NCI-H82 treated with DMSO at 0.1 percent for 48 hours (cell line): ENCODE measurements around the gene DGAT2L6.
A peak's percentile ranks its signal among the peaks of the same experiment; 100 is the strongest.

Experiments
- DNase-seq: peaks from one replicate; lab custom pipeline; 2025; ENCODE audit not compliant: unreplicated experiment; lab: John Stamatoyannopoulos, UW

DGAT2L6 gene

GRCh38 chrX:70176938-70177533 is at the start of gene DGAT2L6:
DGAT2L6 (plus strand) TSS chrX:70177483; CDS start chrX:70177583, 100 bp downstream.
- DNase-seq: peak; percentile 65

DNA sequence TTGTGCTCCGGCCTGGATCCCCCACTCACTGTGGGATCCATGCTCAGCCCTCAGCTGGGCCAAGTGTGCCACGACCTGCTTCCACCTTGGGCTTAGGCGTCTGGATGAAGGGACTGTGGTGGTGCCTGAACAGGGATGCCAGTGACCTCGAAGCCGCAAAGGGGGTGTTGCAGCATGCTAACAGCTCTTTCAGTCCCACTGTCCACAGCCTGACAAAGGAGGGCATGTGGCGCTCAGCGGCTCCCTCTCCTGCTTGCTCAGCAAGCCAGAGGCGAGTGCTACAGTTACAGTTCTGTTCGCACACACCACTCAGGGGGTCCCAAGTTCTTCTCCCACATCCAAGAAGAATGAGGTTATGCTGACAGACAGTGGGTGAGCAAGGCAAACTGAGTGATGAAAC is 49.2 kb upstream of the DGAT2L6 start:
- DNase-seq: no peak

DNA sequence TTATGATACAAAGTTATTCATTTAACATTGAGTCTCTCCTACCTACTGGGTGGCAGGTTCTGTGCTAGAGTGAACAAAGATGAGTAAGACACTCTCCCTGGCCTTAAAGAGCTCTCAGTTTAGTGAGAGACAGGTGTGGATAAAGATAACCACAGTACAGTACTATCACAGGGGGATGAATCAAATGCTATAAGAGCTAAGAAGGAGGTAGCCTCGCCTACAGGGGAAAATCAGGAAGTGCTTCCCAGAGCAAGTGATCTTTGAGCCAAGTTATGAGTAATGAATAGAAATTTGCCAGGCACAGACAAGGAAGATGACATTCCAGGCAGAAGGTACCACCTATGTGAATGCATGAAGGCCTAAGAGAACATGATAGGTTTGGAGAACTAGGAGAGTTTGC is 47.5 kb upstream of the DGAT2L6 start:
- no peak for DNase-seq

DNA sequence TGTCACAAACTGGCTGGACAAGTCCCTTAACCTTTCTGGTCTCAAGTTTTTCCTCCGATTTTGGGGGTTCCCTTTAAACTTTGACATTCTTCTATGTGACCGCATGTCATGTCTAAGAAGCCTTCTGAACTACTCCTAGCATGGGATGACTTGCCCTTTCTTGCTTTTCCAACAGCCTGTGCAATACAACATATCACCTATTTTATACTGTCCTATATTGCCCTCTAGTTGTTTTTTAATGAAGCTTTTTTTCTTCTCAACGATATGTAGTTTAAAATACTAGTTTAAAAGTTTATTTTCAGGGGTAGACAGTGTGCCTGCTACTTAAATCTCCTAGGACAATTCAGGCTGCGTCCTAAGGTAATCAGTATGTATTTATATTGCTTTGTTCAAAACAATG is 45.1 kb upstream of the DGAT2L6 start:
- DNase-seq: no peak

- DNase-seq: no peak
Observed at GRCh38 chrX:70132877-70133302, 44.4 kb upstream of the DGAT2L6 start.

DNA sequence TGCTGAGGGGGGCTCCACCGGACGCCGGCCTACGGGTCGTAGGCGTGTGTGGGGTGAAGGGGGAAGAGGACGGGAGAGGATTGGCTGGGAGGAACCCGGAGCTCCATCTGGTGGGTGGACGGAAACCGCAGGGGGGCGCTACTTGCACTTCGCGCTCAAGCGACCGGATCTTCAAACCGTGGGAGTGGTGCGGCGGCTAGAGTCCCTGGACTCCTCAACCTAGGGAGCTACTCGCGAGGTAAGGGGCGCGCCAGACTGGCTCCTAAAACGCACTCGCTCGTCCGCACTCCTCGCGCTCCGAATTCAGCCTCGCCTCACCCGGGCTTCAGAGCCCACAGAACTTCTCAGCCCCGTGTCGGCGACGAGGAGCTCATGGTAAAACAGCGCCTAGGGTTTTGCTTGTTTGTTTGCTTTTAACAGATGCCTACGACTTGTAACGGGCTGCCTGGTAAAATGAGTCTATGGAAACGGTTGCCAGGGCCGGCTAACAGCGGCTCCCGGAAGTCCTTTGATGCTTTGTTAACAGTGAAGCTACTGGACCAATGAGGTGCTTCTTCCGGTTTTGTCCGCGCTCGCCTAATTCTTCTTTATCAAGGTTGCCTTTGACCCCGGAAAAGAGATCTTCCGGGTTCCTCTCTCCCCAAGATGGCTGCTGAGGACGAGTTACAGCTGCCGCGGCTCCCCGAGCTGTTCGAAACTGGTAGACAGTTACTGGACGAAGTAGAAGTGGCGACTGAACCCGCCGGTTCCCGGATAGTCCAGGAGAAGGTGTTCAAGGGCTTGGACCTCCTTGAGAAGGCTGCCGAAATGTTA is 43.8 kb upstream of the DGAT2L6 start, which contains the start of gene IGBP1:
IGBP1 (plus strand) TSS at position 145 of the 813 bp plus-strand sequence; CDS start at position 646, 501 bp downstream.
- DNase-seq: peak; percentile 86

- DNase-seq: no peak
Observed at GRCh38 chrX:70134116-70134477, 43.2 kb upstream of the DGAT2L6 start.

DNA sequence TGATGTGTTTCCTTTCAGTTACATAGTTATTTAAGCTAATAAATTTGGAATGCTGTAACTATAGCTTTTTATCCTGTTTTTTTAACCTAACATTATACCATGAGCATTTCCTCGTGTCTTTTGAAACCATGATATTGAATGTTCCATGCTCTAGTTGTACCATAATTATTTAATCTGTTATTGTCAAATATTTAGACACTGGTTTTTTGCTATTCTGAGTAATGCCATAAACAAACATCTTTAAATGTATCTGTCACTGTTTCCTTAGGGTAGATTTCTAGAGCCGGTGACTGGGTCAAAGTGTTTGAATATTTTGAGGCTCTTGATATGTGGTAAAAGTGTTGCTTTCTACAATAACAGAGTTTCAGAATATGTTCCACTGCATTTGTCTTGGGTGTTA is 38.7 kb upstream of the DGAT2L6 start:
- no peak for DNase-seq

- no peak for DNase-seq
Observed at GRCh38 chrX:70139736-70140135, 37.5 kb upstream of the DGAT2L6 start.

DNA sequence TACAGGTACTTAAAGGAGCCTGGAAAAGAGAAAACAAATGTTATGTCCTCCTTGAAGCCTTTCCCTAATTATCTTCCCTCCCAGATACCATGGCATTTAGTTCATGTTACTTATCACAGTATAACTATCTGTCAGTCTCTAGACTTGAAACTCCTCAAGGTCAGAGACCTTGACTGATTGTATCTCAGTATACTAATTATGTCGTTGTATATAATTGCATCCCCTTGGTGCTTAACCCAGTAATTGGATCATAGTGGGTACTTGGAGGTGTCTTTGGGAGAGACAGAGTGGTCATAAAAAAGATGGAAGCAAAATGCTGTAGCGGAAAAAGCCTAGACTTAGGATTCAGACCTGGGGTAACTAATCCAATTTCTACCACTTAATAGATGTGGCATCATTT is 35.9 kb upstream of the DGAT2L6 start:
- DNase-seq: peak; percentile 97

DNA sequence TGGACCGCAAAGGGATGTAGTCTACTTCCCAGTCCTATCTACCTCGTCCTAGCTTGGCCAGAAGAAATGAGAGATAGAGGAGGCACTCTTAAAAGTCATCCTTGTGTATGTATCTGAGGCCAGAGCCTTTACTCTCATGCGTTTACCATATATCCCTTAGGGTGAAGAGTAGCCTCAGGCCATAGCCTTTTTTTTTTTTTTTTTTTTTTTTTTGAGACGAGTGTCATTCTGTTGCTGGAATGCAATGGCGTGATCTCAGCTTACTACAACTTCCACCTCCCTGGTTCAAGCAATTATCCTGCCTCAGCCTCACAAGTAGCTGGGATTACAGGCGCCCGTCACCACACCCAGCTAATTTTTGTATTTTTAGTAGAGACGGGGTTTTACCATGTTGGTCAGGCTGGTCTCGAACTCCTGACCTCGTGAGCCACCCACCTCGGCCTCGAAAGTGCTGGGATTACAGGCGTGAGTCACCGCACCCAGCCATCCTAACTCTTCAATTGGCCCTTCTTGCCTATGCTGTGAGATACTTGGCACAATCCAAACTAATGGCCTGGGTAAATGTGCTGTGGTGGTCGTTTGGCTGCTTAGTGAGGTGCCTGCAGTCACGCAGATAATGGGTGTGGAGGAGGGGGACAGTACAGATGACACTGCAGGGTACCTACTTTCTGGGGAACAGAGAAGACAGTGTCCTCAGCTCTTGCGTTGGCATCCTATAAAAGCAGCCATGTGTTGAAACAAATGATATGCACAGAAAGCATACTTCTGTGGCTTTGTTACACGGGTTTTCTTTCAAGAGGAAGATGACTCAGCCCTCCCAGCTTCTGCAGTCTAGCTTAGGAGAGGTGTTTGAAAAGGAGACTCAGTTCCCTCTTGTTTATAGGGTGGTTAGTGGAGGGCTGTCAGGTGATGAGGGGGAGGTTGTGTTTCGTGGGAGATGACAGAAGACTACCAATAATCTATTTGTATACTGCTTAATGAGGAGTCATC is 10.4 kb upstream of the DGAT2L6 start:
- DNase-seq: no peak

GRCh38 chrX:70168238-70169188 is 8.8 kb upstream of the DGAT2L6 start:
- peak; percentile 73 for DNase-seq

- DNase-seq: no peak
Observed at GRCh38 chrX:70169281-70169680, 8.0 kb upstream of the DGAT2L6 start.

DNA sequence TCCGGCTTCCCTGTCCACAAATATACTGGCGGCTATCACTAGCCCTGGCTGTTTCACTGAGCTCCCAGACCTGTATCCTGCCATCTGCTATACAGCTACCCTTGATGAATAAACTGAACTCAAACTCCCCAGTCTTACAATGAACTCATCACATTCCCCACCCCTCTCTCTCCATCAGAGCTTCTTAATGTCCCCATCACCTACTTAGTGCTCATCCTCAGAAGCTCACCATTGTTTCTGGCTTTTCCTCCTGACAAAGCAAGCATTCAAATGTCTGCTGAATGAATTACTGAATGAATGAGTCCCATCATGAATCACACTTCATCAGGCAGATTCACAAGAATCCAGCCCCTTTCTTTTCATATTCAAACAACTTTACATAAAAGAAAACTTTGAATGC is 5.7 kb upstream of the DGAT2L6 start:
- peak; percentile 8 for DNase-seq

GRCh38 chrX:70172221-70172620 is 5.1 kb upstream of the DGAT2L6 start:
- DNase-seq: no peak

DNA sequence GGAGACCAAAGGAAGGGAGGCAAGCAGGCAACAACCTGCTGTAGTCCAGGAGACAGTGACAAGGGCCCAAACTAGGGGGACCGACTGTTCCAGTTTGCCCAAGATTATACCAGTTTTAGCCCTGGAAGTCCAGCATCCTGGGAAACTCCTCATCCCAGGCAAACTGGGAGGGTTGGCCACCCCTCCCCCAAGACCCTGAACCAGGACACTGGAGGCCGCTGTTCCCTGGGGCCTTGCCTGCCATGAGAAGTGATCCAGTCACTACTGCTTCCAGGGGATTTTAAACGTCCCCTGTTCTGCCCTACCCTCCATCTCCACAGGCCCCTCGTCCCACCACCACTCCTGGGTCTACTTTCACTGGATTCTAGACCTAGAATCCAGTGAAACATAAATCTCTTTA is 4.3 kb upstream of the DGAT2L6 start:
- no peak for DNase-seq

DNA sequence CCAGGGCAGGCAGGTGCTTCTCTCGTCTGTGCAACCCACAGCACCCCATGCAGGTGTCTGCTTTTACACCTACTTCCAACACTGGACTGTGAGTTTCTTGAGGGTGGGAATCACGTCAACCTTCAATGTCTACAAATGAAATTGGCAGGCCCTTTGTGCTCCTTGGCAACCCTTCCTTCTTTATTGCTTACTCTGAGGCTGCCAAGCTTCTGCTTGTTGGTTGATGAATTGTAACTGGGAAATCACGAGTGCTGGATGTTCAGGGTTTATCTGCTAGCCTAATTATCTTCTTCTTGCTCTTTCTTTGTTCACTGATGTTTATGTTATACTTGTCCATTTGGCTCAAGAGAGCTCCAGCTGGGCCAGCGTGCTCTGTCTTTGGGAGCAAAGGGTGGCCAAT is 2.5 kb upstream of the DGAT2L6 start:
- DNase-seq: no peak

GRCh38 chrX:70175338-70175737 is 1.9 kb upstream of the DGAT2L6 start:
- no peak for DNase-seq

DNA sequence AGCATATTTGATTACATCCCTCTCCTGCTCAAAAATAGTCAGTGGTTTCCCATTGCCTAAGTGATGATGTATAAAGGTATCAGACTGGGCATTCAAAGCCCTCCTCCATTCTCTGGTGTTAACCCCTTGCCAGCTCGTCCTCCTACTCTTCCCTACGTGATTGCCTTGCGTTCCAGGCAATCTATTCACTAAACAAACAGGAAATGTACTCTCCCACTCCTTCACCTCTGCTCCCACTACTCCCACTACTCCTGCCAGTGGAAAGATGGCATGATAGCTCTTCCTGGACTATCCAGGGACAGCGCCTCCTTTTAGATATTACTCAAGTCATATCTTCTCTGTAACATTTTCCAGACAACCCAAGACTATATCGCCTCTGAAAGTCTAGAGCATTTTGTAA is 5.8 kb downstream of the DGAT2L6 start:
- no peak for DNase-seq

DNA sequence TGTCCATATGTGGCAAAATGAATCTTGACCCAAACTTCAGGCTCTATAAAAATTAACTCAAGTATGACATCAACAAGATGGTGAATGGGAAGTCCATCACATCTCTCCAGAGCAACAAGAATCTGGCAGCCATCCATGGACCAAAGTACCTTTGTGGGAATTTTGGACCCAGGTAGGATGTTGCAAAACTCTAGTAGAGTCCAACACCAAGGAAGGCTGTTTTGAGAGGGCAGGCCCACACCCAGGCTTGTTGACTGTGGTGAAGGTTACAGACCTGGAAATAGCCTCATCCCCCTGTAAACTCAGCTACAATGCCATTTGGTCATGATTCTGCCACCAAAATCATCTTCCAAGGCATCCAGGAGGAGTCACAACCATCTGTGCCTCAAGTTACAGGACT is 12.9 kb downstream of the DGAT2L6 start:
- DNase-seq: no peak
